Testis (tissue), 3 donors: ENCODE results near the gene EFCAB12. TPM values are rescaled to one million over a fixed set of nuclear protein-coding genes. Genes with fewer than 3 reads are reported as not detected.
"Not testable (repeated sequence)": the region's sequence is repeated elsewhere in the genome, so short reads cannot be mapped to it uniquely, and the experiment has no call there.

Source experiments
- DNase-seq: peaks from one replicate; pipeline ENCODE4 v3.0.0-alpha.2; 2019
- H3K27ac ChIP-seq, 2 donors: fragments of 200-600 bp; sonication (generic); one replicate each; pipeline ENCODE4 v1.5.1; 2019
- H3K27me3 ChIP-seq: fragments of 200-600 bp; sonication (generic); one replicate; pipeline ENCODE4 v1.5.1; 2019
- H3K36me3 ChIP-seq: fragments of 200-600 bp; sonication (generic); one replicate; pipeline ENCODE4 v1.5.1; 2017; ENCODE audit warnings: low read depth; ENCODE audit errors: missing control alignments
- H3K4me1 ChIP-seq: fragments of 200-600 bp; sonication (generic); one replicate; pipeline ENCODE4 v1.5.1; 2019
- H3K4me3 ChIP-seq, 2 donors: fragments of 200-600 bp; sonication (generic); one replicate each; pipeline ENCODE4 v1.5.1; 2017 to 2019
- H3K9me3 ChIP-seq: fragments of 200-600 bp; sonication (generic); one replicate; pipeline ENCODE4 v1.5.1; 2017
- POLR2A ChIP-seq: fragments of 450-650 bp; IDR thresholded peaks from one replicate; pipeline ENCODE4 v1.6.1; 2017; ENCODE audit warnings: antibody characterized with exemption, mild to moderate bottlenecking, moderate library complexity
- WGBS, 2 donors: methylation state at CpG; one replicate each; pipeline ENCODE4 v1.1.5; 2018; 5-methylcytosine and 5-hydroxymethylcytosine counted together
- intact Hi-C: fragments of 100-400 bp; cut with DNase I; formaldehyde crosslinking; loops from one replicate; pipeline ENCODE4 v1.15.1; 2023; ENCODE audit warnings: low total_unique reads
- polyA plus RNA-seq: library from polyadenylated mRNA; stranded (reverse); fragments of 350-450 nt; fragmentation: Illumina TruSeq; extraction: RNeasy Lipid Tissue Mini Kit (QIAGEN cat#74804); gene quantifications from one replicate; pipeline ENCODE4 v1.2.3, GENCODE V29; 2014; ENCODE audit warnings: low read depth, low replicate concordance; ENCODE audit not compliant: insufficient read depth
- total RNA-seq, 2 donors: library from RNA; depleted of rRNA; stranded (reverse); fragments of >200 nt; gene quantifications; one replicate each; pipeline ENCODE4 v1.2.3, GENCODE V29; 2016
- TF ChIP-seq, protein P1 (sequence below), 3 experiments: fragments of 450-650 bp in 2 of 3; fragments of 200-600 bp in 1 of 3; sonication (generic) in 1 of 3; IDR thresholded peaks; one replicate each; pipeline ENCODE4 v1.5.1; 2016 to 2019; ENCODE audit warnings: antibody characterized with exemption in 3 of 3, mild to moderate bottlenecking in 2 of 3, moderate library complexity in 1 of 3

EFCAB12 gene
- total and polyA plus RNA-seq, 3 donors from 2014 or later, result 7.3 to 16.0 (median 13.7) TPM

DNA sequence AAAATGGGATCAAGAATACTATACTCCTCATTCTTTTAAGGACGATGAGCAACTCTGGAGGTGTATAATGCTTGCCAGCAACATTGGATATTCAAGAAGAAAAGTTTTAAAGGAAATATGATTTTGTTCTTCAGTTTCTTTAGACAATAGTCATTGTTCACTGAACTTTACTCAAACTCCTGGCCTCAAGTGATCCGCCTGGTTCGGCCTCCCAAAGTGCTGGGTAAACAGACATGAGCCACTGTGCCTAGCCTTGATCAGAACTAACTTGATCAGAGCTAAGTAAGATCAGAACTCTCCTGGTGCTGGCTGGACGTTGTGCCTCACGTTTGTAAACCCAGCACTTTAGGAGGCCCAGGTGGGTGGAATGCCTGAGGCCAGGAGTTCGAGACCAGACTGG is 12.6 kb downstream of the EFCAB12 start:
- DNase-seq, result no peak
- H3K4me1 ChIP-seq, result no peaks in the 10 kb centered on the region
- H3K36me3 ChIP-seq, result no peaks in the 10 kb centered on the region
- no peak for TF ChIP-seq POLR2A
- TF ChIP-seq, protein P1, sequence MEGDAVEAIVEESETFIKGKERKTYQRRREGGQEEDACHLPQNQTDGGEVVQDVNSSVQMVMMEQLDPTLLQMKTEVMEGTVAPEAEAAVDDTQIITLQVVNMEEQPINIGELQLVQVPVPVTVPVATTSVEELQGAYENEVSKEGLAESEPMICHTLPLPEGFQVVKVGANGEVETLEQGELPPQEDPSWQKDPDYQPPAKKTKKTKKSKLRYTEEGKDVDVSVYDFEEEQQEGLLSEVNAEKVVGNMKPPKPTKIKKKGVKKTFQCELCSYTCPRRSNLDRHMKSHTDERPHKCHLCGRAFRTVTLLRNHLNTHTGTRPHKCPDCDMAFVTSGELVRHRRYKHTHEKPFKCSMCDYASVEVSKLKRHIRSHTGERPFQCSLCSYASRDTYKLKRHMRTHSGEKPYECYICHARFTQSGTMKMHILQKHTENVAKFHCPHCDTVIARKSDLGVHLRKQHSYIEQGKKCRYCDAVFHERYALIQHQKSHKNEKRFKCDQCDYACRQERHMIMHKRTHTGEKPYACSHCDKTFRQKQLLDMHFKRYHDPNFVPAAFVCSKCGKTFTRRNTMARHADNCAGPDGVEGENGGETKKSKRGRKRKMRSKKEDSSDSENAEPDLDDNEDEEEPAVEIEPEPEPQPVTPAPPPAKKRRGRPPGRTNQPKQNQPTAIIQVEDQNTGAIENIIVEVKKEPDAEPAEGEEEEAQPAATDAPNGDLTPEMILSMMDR (IDR thresholded peaks at IDR 0.05), result no peak
- intact Hi-C loops, result no loop called here
- WGBS, 2 donors, result 94 to 95% methylated on average over 6 of the region's 6 CpGs
- H3K27ac ChIP-seq, result no peak overlapping the region
- H3K9me3 ChIP-seq, result no peaks in the 10 kb centered on the region
- H3K27me3 ChIP-seq, result no peaks in the 10 kb centered on the region
- no peak overlapping the region for H3K4me3 ChIP-seq

- Histone ChIP-seq H3K36me3 (no peaks in the 10 kb centered on the region), H3K9me3 (no peaks in the 10 kb centered on the region), H3K27ac (no peak overlapping the region), H3K4me3 (no peak overlapping the region), H3K4me1 (no peaks in the 10 kb centered on the region), H3K27me3 (no peaks in the 10 kb centered on the region)
- DNase-seq, result no peak
- intact Hi-C loops, result no loop called here
- TF ChIP-seq, protein P1 (IDR thresholded peaks at IDR 0.05), result no peak
- no peak for TF ChIP-seq POLR2A
- WGBS, 2 donors, result 95 to 100% methylated on average over 3 of the region's 3 CpGs
These were observed 13.1 kb downstream of the EFCAB12 start for GRCh38 chr3:129415378-129415777.

DNA sequence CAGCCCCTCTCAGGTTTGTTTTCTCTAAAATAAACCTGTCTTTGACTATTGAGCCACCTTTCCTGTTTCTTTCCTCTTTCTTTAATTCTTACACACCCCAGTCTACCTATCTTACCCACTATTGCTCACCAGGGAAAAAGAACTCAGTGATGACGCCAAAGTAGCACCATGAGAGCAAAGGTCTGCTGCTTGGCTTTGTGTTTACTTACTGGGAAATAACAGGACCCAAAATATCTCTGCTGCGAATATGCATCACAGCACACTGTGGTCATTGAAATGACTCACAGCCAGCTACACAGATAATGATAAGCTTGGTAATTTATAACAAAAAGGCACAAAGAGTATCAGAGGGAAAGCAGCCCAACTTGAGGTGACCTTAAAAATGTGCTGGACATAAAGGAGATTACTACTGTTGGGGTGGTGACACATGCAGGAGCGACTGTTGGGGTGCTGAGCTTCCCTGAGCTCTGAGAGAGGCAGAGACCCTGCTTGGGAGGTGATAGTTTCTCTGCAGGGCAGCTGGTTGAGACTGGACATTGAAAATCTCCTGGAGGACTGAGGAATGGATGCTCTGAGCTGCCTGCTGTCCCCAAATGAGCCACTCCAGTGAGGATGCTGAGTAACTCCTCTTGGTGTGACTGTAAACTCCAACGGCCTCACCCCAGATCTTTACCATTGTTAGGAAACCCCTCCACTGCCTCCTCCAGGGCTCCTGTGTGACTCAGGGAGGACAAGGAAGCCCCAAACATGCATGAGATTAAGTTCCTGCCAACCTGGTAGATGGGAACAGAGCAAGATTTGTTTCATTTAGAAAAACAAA is 14.5 kb downstream of the EFCAB12 start:
- no peak for TF ChIP-seq POLR2A
- TF ChIP-seq, protein P1 (IDR thresholded peaks at IDR 0.05), result no peak
- no peak for DNase-seq
- no peak overlapping the region for H3K27ac ChIP-seq

DNA sequence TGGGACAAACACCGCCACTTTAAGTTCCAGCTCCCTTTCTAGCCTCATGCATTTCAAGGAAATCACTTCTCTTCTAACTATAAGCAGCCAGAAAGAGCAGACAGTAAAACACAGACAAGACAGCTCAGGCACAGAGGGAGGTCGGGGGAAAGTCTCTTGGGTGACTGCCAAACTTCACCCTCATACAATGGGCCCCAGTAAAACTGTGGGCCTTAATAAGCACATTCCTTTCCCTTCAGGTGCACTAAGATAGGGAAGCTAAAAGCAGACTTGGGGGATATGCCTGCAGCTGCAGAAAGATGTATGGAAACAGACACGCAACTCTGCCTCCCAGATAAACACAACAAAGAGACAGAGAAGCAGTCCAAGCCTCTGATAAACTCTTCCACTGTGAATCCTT is 15.2 kb downstream of the EFCAB12 start:
- H3K27ac ChIP-seq, H3K36me3 ChIP-seq, H3K4me1 ChIP-seq, intact Hi-C loops, H3K27me3 ChIP-seq, H3K4me3 ChIP-seq, H3K9me3 ChIP-seq, DNase-seq: not testable (repeated sequence)
- 51 to 59% methylated on average over 3 of the region's 3 CpGs for WGBS, 2 donors

More for the DNA sequence above, 14.5 kb downstream of the EFCAB12 start:
- Histone ChIP-seq H3K27me3 (no peaks in the 10 kb centered on the region), H3K4me3 (no peak overlapping the region), H3K36me3 (no peaks in the 10 kb centered on the region), H3K9me3 (no peaks in the 10 kb centered on the region), H3K4me1 (no peaks in the 10 kb centered on the region)
- 44 to 48% methylated on average over 4 of the region's 4 CpGs for WGBS, 2 donors
- intact Hi-C loops, result no loop called here

GRCh38 chr3:129412542-129413198 is 15.8 kb downstream of the EFCAB12 start:
- no peaks in the 10 kb centered on the region for H3K9me3 ChIP-seq
- intact Hi-C loops, result no loop called here
- H3K4me3 ChIP-seq, result no peak overlapping the region
- H3K27me3 ChIP-seq, result no peaks in the 10 kb centered on the region
- no peak overlapping the region for H3K27ac ChIP-seq
- no peak for TF ChIP-seq POLR2A
- TF ChIP-seq, protein P1 (IDR thresholded peaks at IDR 0.05), result no peak
- DNase-seq, result no peak
- no peaks in the 10 kb centered on the region for H3K4me1 ChIP-seq
- H3K36me3 ChIP-seq, result no peaks in the 10 kb centered on the region
- WGBS, 2 donors, result 64 to 69% methylated on average over 6 of the region's 6 CpGs
